NCI-H2107 treated with DMSO at 0.1 percent for 48 hours (cell line): ENCODE measurements around the gene PPFIA1.
A peak's percentile ranks its signal among the peaks of the same experiment; 100 is the strongest.
"Not testable (repeated sequence)": the region's sequence is repeated elsewhere in the genome, so short reads cannot be mapped to it uniquely, and the experiment has no call there.

Experiments used
- DNase-seq: peaks from one replicate; lab custom pipeline; 2025; ENCODE audit not compliant: unreplicated experiment; lab: John Stamatoyannopoulos, UW

The PPFIA1 gene

GRCh38 chr11:70383664-70384565 is 113.4 kb downstream of the PPFIA1 start:
- no peak for DNase-seq

- DNase-seq = no peak
Measured at GRCh38 chr11:70384566-70385152, 114.2 kb downstream of the PPFIA1 start.

DNA sequence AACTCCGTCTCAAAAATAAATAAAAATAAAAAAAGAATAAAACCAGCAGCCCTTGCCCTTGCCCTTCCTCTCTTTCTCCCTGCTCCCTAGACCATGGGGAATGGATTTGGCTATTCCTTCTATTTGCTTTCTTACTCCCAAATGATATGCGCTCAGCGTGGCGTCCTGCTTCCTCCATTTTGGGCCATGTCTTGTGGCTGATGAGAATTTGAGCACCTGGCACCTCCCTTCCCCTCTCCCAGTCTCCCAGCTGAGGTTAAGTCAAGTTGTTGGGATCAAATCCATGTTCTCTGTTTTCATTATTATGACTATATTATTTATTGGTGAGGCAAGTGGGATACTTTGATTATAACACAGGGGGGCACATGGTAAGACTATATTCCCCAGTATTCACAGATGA is 117.1 kb downstream of the PPFIA1 start:
- DNase-seq = no peak

DNA sequence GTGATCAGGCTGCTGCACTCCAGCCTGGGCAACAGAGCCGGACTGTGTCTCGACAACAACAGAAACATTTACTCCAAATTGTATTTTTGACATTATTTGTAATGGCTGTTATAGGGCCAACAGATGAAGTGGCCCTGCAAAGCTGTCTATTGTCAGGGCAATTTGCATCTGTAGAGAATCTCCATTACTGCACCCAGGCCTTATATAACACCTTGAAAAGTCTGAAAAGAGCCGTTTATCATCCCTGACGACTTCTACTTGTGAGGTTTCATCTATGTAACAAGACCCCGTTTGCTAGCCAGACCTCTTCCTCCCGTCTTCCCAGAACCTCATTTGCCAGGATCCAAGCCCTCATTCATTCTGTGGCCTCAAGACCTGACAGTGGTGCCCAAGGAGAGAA is 118.7 kb downstream of the PPFIA1 start:
- no peak for DNase-seq

DNA sequence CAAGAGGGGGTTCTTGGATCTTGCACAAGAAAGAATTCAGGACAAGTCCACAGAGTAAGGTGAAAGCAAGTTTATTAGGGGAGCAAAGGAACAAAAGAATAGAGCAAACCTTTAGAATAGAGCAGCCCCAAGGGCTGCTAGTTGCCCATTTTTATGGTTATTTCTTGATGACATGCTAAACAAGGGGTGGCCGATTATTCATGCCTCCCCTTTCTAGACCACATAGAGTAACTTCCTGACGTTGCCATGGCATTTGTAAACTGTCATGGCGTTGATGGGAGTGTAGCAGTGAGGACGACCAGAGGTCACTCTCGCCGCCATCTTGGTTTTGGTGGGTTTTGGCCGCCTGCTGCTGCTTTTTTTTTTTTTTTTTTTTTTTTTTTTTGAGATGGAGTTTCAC is 120.4 kb downstream of the PPFIA1 start:
- DNase-seq = not testable (repeated sequence)

DNA sequence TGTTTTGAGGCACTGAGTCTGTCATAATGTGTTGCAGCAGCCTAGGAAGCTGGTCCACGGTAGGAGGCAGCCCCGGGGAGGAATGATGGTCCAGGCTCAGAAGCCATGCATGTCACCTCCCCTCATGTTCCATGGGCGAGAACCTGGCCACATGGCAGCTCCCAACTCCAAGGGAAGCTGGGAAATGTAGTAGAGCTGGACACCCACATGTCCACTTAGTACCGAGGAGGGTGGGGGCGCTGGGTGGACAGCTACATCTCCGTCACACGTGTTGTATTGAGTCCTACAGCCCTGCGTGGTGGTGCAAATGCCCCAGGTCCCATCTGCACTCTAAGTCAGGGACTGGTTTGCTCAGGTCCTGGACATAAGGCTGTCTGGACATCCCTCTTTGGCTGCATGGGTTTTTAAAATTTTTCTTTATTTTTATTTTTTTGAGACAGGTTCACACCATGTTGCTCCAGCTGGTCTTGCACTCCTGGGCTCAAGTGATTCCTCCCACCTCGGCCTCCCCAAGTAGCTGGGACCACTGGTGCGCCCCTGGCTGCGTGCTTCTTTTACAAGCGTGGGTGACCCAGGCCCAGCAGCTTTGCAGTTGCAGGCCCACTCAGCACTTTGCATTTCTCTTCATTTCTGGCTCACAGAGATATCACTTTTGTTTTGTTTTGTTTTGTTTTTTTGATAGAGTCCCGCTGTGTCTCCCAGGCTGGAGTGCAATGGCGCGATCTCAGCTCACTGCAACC is 123.9 kb downstream of the PPFIA1 start:
- no peak for DNase-seq

DNA sequence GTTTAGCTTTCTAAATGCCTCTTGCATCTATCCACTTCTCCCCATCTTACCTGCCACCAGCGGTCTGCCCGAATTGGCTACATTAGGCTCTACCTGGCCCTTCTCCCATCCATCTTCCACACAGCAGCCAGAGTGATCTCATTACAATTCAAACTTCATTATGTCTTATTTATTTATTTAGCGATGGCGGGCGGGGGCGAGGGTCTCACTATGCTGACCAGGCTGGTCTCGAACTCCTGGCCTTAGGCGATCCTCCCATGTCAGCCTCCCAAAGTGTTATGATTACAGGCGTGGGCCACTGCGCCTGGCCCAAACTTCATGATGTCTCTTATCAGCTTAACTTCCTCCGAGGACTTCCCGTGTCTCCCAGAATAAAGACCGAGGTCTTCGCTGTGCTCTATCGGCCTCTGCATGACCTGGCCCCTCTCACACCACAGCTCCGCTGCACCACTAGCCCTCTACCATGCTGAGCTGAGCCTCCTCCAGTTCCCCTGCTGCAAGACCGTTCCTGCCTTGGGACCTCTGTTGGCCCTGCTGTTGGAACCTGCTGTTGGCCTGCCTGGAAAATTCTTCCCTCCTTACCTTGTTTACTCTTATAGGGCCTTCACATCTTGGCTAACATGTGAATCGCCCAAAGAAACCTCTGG is 127.0 kb downstream of the PPFIA1 start:
- DNase-seq = no peak

DNA sequence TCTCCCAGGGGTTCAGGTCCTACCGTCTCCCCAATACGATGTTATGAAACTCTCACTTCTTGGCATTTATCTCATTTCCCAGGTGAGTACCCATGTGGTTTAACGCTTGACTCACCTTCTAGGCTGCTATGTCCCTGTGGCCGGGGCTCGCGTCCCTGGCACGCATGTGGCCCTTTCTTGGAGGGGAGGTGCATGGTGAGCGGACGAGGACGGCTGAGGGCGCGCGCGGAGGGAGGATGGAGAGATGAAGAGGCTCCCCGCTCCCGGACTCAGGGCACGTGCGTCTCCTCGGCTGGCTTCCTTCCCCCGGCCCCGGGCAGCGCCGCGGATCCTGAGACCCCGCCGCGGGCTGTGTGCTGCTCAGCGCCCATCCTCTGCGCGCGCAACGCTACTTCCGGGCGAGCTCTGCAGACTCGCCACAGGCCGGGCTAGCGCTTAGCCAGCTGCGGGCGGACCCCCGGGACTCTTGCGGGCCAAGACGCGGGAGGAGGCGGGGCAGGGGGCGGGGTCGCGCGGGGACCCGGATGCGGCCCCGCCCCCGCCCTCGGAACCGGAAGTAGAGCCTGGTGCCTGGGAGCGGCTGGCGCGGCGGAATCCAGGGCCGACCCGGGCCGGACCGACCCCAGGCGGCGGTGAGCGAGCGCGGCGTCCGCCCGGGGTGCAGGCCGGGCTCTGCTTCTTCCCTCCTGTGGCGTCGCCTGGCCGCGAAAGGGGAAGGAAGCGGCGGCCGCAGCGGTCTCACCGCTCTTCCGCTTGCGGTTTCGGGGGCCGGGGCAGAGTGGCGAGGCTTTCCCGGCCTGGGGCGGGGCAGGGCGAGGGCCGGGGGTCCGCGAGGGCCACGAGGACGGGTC is 127.7 kb downstream of the PPFIA1 start, which contains the start of gene CTTN:
TSS of gene CTTN (plus strand) at position 547 of the 851 bp plus-strand sequence. CDS start 8,769 bp downstream, outside the sequence.
- DNase-seq = peak; percentile 23

DNA sequence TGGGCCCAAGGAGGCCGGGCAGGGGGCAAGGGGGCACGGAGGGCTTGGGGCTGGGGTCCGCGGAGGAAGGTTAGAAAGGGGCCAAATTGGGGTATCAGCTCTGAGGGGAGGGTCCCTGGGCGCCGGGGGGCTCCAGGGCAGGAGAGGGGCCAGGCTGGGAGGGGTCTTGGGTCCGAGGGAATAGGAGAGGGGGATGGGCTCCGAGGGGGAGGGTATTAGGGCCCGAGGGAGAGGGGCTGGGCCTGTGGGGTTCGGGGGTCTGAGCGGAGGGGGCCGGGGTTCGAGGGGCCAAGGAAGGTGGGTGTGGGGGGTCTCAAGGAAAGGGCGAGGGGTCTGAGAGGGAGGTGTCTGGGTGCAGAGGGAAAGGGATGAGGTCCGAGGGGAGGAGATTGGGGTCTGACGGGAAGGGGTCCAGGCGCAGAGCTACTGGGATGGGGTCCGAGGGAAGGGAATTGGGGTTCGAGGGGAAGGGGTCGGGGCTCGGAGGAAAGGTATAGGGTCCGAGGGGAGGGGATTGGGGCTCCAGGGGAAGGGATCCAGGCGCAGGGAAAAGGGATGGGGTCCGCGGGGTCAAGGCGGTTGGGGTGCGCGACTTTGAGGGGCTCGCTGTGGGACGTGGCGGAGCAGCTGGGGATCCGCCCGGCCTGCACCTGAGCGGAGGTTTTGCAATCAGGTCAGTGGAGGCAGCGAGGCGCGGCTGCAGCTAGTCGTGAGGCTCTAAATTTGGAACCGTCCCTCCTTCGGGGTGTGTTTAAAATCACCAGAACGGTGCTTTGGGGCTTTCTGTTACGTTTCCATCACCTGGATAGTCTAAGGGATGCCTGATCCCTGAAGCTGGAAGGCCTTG is 128.6 kb downstream of the PPFIA1 start:
- DNase-seq = no peak

DNA sequence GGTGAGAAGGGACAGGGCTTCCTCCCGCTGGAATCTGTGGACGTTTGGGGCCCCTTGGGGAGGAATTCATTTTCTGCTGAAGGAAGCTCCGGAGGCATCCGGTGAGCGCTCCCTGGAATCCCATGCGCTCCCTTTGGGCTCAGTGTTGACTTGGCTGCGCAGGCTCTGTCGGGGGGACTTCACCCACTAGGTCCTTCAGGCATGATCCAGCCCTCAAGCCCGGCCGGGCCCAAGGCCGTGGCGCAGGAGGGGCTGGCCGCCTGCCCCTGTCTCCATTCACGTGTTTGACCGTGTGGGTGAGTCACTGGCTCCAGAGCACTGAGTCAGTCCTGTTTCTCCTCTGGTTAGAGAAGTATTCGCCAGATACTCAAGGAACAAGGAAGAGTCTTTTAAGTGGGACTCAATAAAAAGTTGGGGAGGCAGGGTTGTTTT is 129.2 kb downstream of the PPFIA1 start:
- no peak for DNase-seq

DNA sequence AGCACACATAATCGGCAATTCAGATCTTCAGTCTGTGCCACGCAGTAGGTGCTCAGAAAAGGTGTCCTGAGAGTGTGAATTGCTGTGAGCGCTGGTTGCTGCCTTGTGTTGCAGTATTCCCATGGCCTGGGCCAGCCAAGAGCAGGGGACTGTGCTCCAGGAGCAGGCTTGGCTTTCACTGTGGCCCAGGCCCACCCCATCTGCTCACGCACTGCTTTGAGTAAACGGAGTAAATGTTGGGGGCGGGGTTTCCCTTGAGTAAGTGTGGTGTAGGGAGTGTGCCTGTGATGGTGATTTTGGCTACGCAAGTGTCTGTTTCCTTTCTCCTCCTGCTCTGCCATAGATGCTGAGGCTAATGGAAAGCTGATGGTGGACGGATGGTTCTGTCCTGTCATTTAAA is 130.2 kb downstream of the PPFIA1 start:
- DNase-seq = no peak

GRCh38 chr11:70402016-70402415 is 131.5 kb downstream of the PPFIA1 start:
- no peak for DNase-seq

DNA sequence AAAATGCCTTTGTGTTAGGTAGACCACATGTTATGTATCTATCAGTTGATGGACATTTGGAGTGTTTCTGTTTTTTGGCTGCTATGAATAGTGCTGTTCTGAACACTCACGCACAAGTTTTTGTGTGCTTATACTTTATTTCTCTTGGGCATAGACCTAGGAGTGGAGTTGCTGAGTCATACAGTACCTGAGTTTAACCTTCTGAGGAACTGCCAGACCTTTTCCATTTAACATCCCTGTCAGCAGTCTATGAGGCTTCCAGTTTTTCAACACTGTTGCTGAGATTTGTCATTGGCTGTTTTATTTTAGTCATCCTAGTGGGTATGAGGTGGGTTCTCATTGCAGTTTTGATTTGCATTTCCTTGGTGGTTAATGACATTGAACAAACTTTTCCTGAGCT is 132.2 kb downstream of the PPFIA1 start:
- DNase-seq = peak; percentile 27

DNA sequence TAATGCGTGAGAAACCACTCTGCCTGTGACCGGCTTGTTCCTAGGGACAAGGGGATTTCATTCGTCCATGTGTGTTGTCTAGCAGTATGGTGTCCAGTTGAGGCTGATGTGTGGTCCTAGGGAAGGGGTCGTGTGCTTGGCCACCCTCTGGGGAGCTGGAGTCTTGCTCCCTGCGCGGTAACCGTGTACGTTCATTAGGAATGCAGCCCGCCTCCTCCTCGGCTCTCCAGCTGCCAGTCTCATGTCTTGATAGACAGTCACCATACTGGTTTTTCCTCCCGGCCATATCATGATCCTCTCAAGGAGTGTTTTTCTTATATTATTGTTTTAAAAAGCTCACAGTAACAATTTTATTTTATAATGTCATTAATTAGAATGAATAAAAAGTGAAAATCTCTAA is 133.8 kb downstream of the PPFIA1 start:
- DNase-seq = no peak

DNA sequence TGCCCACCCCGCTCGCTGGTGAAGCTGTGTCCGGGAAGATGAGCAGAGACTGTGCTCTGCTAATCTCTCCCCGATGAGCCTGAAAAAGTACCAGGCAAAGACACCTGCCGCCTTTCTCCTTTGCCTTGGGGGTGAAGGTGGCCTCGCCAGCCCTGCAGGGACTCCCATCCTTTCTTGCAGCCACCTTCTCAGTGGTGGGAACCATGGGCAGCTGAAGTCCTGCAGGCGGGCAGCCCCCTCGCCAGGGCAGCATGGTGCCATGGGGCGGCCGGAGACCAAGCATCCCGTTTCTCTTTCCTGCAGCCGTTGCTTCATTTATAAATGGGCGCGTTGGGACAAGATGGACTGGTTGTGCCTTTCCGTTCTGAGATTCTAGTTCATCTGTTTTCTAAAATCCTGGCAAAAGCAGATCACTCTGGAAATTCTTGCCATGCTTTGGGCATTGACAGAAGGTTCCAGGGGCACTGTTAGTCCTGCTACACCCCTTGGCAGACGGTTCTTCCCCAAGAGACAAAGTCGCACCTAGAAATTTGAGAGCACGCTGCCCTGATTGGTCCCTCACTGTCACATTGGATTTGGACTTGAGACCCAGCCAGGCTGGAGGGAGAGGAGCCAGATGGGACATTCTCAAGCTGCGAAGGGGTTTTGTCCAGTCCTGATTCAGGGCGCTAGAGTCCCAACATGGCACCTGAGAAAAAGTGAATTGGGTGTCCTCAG is 135.3 kb downstream of the PPFIA1 start:
- no peak for DNase-seq

DNA sequence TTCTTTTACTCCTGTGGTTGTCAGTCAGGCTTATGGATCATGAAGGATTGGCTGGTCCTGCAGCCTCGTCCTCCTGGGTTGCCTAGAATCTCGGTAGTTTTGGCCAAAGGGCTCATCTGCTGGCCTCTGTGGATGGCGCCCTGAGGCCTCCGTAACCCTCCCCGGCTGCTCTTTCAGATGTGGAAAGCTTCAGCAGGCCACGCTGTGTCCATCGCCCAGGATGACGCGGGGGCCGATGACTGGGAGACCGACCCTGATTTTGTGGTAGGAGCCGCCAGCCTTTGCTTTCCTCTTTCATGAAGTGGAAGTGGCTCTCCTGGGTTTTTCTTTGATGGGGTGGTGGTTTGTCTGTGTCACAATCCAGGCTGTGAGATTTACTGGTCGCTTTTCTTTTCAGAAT is 136.6 kb downstream of the PPFIA1 start:
- DNase-seq = no peak

DNA sequence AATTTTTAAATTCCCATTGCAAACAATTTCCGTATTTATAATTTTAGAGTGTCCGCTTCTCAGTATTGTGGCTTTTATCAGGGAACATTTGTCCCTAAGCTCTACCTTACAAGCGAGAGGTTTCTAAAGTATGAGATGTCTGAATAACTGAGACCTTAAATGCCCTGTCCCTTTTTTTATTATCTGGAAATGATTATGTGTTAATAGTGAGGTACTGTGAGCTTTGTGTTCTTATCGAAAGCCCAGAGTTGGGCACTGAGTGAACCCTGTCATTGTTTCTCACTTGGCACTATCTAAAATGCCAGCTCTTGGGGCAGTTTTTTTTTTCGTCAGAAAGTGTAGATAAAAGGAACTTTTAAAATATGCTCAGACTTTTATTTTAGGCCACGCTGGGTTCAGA is 137.3 kb downstream of the PPFIA1 start:
- DNase-seq = no peak

GRCh38 chr11:70408326-70408725 is 137.8 kb downstream of the PPFIA1 start:
- DNase-seq = not testable (repeated sequence)

- no peak for DNase-seq
Measured at GRCh38 chr11:70409437-70409836, 138.9 kb downstream of the PPFIA1 start.
